Esophagus squamous epithelium (tissue), 5 donors: ENCODE measurements around the gene CMTR1. TPM values are rescaled to one million over a fixed set of nuclear protein-coding genes. Genes with fewer than 3 reads are reported as not detected.

Experiments used
- DNase-seq: peaks from one replicate; lab custom pipeline; 2025; lab: John Stamatoyannopoulos, UW
- H3K27ac ChIP-seq, 4 donors: fragments of 200-600 bp; sonication (generic); one replicate each; pipeline ENCODE4 v1.5.1; 2016 to 2019; ENCODE audit warnings: mild to moderate bottlenecking in 1 of 4
- H3K27me3 ChIP-seq, 4 donors: fragments of 200-600 bp; sonication (generic); 1 replicate in 3 of 4; 2 replicates in 1 of 4; pipeline versions ENCODE4 v1.5.1 to v1.6.0; 2017 to 2021; ENCODE audit warnings: antibody characterized with exemption in 1 of 4
- H3K36me3 ChIP-seq, 3 donors: fragments of 200-600 bp; sonication (generic); one replicate each; pipeline ENCODE4 v1.5.1; 2016 to 2019
- H3K4me1 ChIP-seq, 3 donors: fragments of 200-600 bp; sonication (generic); one replicate each; pipeline ENCODE4 v1.5.1; 2017 to 2019
- H3K4me3 ChIP-seq, 4 donors: fragments of 200-600 bp; sonication (generic); 1 replicate in 3 of 4; 2 replicates in 1 of 4; pipeline ENCODE4 v1.5.1; 2016 to 2019; ENCODE audit warnings: mild to moderate bottlenecking in 2 of 4, moderate library complexity in 1 of 4
- H3K9me3 ChIP-seq, 3 donors: fragments of 200-600 bp; sonication (generic); one replicate each; pipeline ENCODE4 v1.5.1; 2016 to 2019
- CTCF ChIP-seq, 6 experiments: fragments of 450-650 bp in 4 of 6; fragments of 200-600 bp in 2 of 6; sonication (generic) in 2 of 6; IDR thresholded peaks; one replicate each; pipeline ENCODE4 v1.5.1; 2016 to 2019; ENCODE audit warnings: antibody characterized with exemption in 6 of 6, mild to moderate bottlenecking in 4 of 6, moderate library complexity in 4 of 6
- POLR2A ChIP-seq, 4 donors: fragments of 450-650 bp; IDR thresholded peaks; one replicate each; pipeline ENCODE4 v1.6.1; 2017; ENCODE audit warnings: antibody characterized with exemption in 4 of 4, mild to moderate bottlenecking in 4 of 4, moderate library complexity in 3 of 4
- WGBS, 2 donors: methylation state at CpG; one replicate each; pipeline ENCODE4 v1.1.5; 2018; 5-methylcytosine and 5-hydroxymethylcytosine counted together
- intact Hi-C: fragments of 100-400 bp; cut with DNase I; formaldehyde crosslinking; loops from one replicate; pipeline ENCODE4 v1.15.0; 2022
- total RNA-seq, 4 donors: library from RNA; depleted of rRNA; stranded (reverse); fragments of >200 nt; gene quantifications; one replicate each; pipeline ENCODE4 v1.1.0, GENCODE V29; 2016
- donor health status: DM: yes; HTN: yes; CAD: no.

Gene CMTR1
- total RNA-seq, 4 donors from 2014 or later = 15.2 to 30.5 (median 20.5) TPM

DNA sequence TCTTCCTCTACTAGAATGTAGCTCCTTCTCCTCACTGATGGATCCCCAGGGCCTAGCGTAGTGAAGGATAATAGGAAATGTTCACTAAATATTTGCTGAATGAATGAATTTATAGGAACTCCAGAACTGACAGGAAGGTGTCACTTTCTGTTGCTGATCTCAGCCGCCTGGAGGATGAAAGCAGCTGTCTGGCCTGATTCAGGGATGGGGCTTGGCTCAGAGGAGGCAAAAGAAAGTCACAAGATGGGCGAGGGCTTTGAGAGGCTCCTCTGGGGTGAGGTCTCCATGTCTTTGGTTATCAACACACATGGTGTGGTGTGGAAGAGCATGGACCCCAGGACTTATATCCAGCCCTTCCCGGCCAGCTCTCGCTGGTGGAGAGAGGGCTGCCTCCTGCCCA is 78.2 kb downstream of the CMTR1 start:
- Histone ChIP-seq H3K9me3 (no peaks in the 10 kb centered on the region), H3K27ac (no peak overlapping the region), H3K4me3 (no peak overlapping the region), H3K4me1 (peaks cover 7 to 28% (median 17%) of the 10 kb centered on the region in 3 donors), H3K27me3 (peaks cover 0 to 44% (median 0%) of the 10 kb centered on the region in 4 donors), H3K36me3 (no peaks in the 10 kb centered on the region)
- DNase-seq = no peak
- no peak for TF ChIP-seq CTCF (IDR thresholded peaks at IDR 0.05)
- TF ChIP-seq POLR2A (IDR thresholded peaks at IDR 0.05) = no peak
- WGBS, 2 donors = 84 to 96% methylated on average over 5 of the region's 5 CpGs
- intact Hi-C loops = no loop called here

- no peaks in the 10 kb centered on the region for H3K9me3 ChIP-seq
- no peaks in the 10 kb centered on the region for H3K36me3 ChIP-seq
- intact Hi-C loops = no loop called here
- H3K4me1 ChIP-seq = peaks cover 12 to 36% (median 22%) of the 10 kb centered on the region in 3 donors
- no peak for DNase-seq
- 73 to 74% methylated on average over 5 to 8 of the region's 16 CpGs for WGBS, 2 donors
- TF ChIP-seq POLR2A (IDR thresholded peaks at IDR 0.05) (no peak), CTCF (IDR thresholded peaks at IDR 0.05) (no peak)
- H3K27me3 ChIP-seq = peaks cover 0 to 51% (median 0%) of the 10 kb centered on the region in 4 donors
- H3K27ac ChIP-seq = no peak overlapping the region
- no peak overlapping the region for H3K4me3 ChIP-seq
These were observed 78.9 kb downstream of the CMTR1 start for GRCh38 chr6:37511910-37512399.

GRCh38 chr6:37512400-37513011 is 79.5 kb downstream of the CMTR1 start:
- Histone ChIP-seq H3K9me3 (no peaks in the 10 kb centered on the region), H3K27me3 (peaks cover 0 to 55% (median 0%) of the 10 kb centered on the region in 4 donors), H3K27ac (no peak overlapping the region), H3K36me3 (no peaks in the 10 kb centered on the region), H3K4me1 (peaks cover 12 to 41% (median 25%) of the 10 kb centered on the region in 3 donors), H3K4me3 (no peak overlapping the region)
- WGBS, 2 donors = 36 to 51% methylated on average over 9 to 11 of the region's 12 CpGs
- TF ChIP-seq CTCF (IDR thresholded peaks at IDR 0.05) (no peak), POLR2A (IDR thresholded peaks at IDR 0.05) (no peak)
- intact Hi-C loops = no loop called here
- no peak for DNase-seq

- 82% methylated on average over 6 of the region's 9 CpGs; no CpG with 5 or more reads in 1 of the 2 donors for WGBS, 2 donors
- H3K4me3 ChIP-seq = no peak overlapping the region
- H3K9me3 ChIP-seq = no peaks in the 10 kb centered on the region
- DNase-seq = no peak
- intact Hi-C loops = no loop called here
- H3K27ac ChIP-seq = no peak overlapping the region
- peaks cover 12 to 42% (median 25%) of the 10 kb centered on the region in 3 donors for H3K4me1 ChIP-seq
- H3K27me3 ChIP-seq = peaks cover 0 to 56% (median 0%) of the 10 kb centered on the region in 4 donors
- TF ChIP-seq POLR2A (IDR thresholded peaks at IDR 0.05) = no peak
- TF ChIP-seq CTCF (IDR thresholded peaks at IDR 0.05) = no peak
- no peaks in the 10 kb centered on the region for H3K36me3 ChIP-seq
These were observed 80.1 kb downstream of the CMTR1 start for GRCh38 chr6:37513155-37513554.

GRCh38 chr6:37513576-37513975 is 80.6 kb downstream of the CMTR1 start:
- TF ChIP-seq CTCF (IDR thresholded peaks at IDR 0.05) (no peak), POLR2A (IDR thresholded peaks at IDR 0.05) (no peak)
- 39 to 54% methylated on average over 10 of the region's 10 CpGs for WGBS, 2 donors
- intact Hi-C loops = no loop called here
- Histone ChIP-seq H3K4me1 (peaks cover 12 to 42% (median 25%) of the 10 kb centered on the region in 3 donors), H3K27ac (no peak overlapping the region), H3K27me3 (peaks cover 0 to 56% (median 0%) of the 10 kb centered on the region in 4 donors), H3K4me3 (no peak overlapping the region), H3K9me3 (no peaks in the 10 kb centered on the region), H3K36me3 (no peaks in the 10 kb centered on the region)
- no peak for DNase-seq
